MM.1S (cell line): Measurements from ENCODE around the gene TM9SF2.

ENCODE experiments used
- EZH2 ChIP-seq: fragments of 300-600 bp; sonication (generic); optimal IDR thresholded peaks from 2 replicates; pipeline ENCODE3; 2017; ENCODE audit warnings: low read depth, mild to moderate bottlenecking, antibody characterized with exemption, low read length, mixed read lengths
- EZH2phosphoT487 ChIP-seq: fragments of 300-600 bp; sonication (generic); IDR thresholded peaks from 2 replicates; pipeline ENCODE4 v1.6.1; 2018; ENCODE audit warnings: antibody characterized with exemption, low read length
- TF ChIP-seq, protein P1 (sequence below): fragments of 300-600 bp; sonication (generic); IDR thresholded peaks from 2 replicates; pipeline ENCODE4 v1.5.1; 2016; ENCODE audit warnings: antibody characterized with exemption, low read length, mixed read lengths

DNA sequence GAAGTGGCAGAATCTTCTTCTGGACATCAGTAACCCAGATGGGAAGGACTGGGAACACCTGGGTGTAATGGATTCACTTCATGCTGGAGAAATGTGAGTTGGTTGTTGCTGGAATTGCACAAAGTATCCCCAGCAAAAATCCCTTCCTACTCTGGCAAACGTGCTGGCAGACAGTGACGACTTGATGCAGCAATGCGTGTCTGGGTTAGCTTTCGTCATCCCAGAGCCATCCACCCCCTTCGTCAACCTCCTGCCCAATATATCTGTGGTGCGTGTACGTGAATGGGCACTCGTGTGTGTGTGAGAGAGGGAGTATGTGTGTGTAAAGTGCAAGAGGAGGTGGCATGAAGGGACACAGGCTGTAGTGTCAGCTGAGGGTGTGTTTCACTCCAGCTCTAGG is 70.9 kb downstream of the TM9SF2 start:
- TF ChIP-seq, protein P1, sequence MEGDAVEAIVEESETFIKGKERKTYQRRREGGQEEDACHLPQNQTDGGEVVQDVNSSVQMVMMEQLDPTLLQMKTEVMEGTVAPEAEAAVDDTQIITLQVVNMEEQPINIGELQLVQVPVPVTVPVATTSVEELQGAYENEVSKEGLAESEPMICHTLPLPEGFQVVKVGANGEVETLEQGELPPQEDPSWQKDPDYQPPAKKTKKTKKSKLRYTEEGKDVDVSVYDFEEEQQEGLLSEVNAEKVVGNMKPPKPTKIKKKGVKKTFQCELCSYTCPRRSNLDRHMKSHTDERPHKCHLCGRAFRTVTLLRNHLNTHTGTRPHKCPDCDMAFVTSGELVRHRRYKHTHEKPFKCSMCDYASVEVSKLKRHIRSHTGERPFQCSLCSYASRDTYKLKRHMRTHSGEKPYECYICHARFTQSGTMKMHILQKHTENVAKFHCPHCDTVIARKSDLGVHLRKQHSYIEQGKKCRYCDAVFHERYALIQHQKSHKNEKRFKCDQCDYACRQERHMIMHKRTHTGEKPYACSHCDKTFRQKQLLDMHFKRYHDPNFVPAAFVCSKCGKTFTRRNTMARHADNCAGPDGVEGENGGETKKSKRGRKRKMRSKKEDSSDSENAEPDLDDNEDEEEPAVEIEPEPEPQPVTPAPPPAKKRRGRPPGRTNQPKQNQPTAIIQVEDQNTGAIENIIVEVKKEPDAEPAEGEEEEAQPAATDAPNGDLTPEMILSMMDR = no peak
- no peak for TF ChIP-seq EZH2
- TF ChIP-seq EZH2phosphoT487 = no peak
